SK-N-SH (cell line): ENCODE measurements around the gene TJP1.

Experiments
- CTCF ChIP-seq: fragments of 200-600 bp; sonication (generic); IDR thresholded peaks from 2 replicates; pipeline ENCODE4 v1.6.1; 2017; ENCODE audit warnings: antibody characterized with exemption, mild to moderate bottlenecking, moderate library complexity
- ELF1 ChIP-seq: IDR thresholded peaks from 2 replicates; pipeline ENCODE4 v1.4.0; 2012
- EP300 ChIP-seq, 2 experiments: IDR thresholded peaks; 2 replicates each; pipeline versions ENCODE4 v1.4.0 to v1.6.1; 2012; ENCODE audit warnings: borderline replicate concordance in 1 of 2, low read depth in 1 of 2, low read length in 1 of 2
- GABPA ChIP-seq: IDR thresholded peaks from 2 replicates; pipeline ENCODE4 v1.4.0; 2012; ENCODE audit warnings: low read depth, mild to moderate bottlenecking
- MAX ChIP-seq: IDR thresholded peaks from 2 replicates; pipeline ENCODE4 v1.4.0; 2012; ENCODE audit warnings: low read depth
- MXI1 ChIP-seq: IDR thresholded peaks from 2 replicates; pipeline ENCODE4 v1.6.1; 2012; ENCODE audit warnings: mild to moderate bottlenecking, low read depth, low read length, improper control_type of control experiment
- POLR2AphosphoS5 ChIP-seq: IDR thresholded peaks from 2 replicates; pipeline ENCODE4 v1.6.1; 2012; ENCODE audit warnings: low read depth, low read length
- RAD21 ChIP-seq: IDR thresholded peaks from 2 replicates; pipeline ENCODE4 v1.6.1; 2012; ENCODE audit warnings: mild to moderate bottlenecking, low read length
- REST ChIP-seq: IDR thresholded peaks from 2 replicates; pipeline ENCODE4 v1.6.1; 2012; ENCODE audit warnings: mild to moderate bottlenecking, low read depth, low read length, moderate library complexity
- SIN3A ChIP-seq: IDR thresholded peaks from 2 replicates; pipeline ENCODE4 v1.6.1; 2012; ENCODE audit warnings: low read depth, mild to moderate bottlenecking, low read length, moderate library complexity, borderline replicate concordance
- TAF1 ChIP-seq: IDR thresholded peaks from 2 replicates; pipeline ENCODE4 v1.6.1; 2012; ENCODE audit warnings: low read depth, mild to moderate bottlenecking, low read length, moderate library complexity, borderline replicate concordance
- USF2 ChIP-seq: fragments of 150-350 bp; IDR thresholded peaks from 2 replicates; pipeline ENCODE4 v1.6.1; 2017; ENCODE audit warnings: antibody characterized with exemption, low read length, low read depth, borderline replicate concordance
- YY1 ChIP-seq: IDR thresholded peaks from 2 replicates; pipeline ENCODE4 v1.4.0; 2012; ENCODE audit warnings: low read depth, mild to moderate bottlenecking
- ZBTB33 ChIP-seq: IDR thresholded peaks from 2 replicates; pipeline ENCODE4 v1.4.0; 2012; ENCODE audit warnings: low read depth, borderline replicate concordance

GRCh38 chr15:29676961-29677402 is 145.3 kb downstream of the TJP1 start:
- TF ChIP-seq CTCF, result no peak
- TF ChIP-seq POLR2AphosphoS5, result no peak
- TF ChIP-seq USF2, result no peak
- TF ChIP-seq GABPA, result no peak
- no peak for TF ChIP-seq RAD21
- TF ChIP-seq TAF1, result no peak
- TF ChIP-seq SIN3A, result no peak
- TF ChIP-seq MAX, result peak; percentile 47; the same call in 1 of the 2 replicates
- no peak for TF ChIP-seq ZBTB33
- TF ChIP-seq YY1, result 0 out of 2 replicates have a peak, but pooled peaks have one; percentile 40
- no peak for TF ChIP-seq REST
- TF ChIP-seq MXI1, result no peak
- no peak for TF ChIP-seq ELF1
- no peak for TF ChIP-seq EP300 (IDR thresholded peaks at IDR 0.05; ENCODE audit: borderline replicate concordance in 1 of 2, low read depth in 1 of 2, low read length in 1 of 2)
